ENCODE data around the gene PSMG3.

Gene PSMG3

GRCh38 chr7:1558181-1558811 is 11.5 kb downstream of the PSMG3 start:
- no peak overlapping the region for H3K4me2 ChIP-seq (ENCODE audit: low read depth, low read length, poor library complexity, severe bottlenecking)
- no peak for TF ChIP-seq EZH2phosphoT487 (conservative IDR thresholded peaks at IDR 0.05; ENCODE audit: low read length)
- TF ChIP-seq CTCF (IDR thresholded peaks at IDR 0.05; ENCODE audit: insufficient read depth, low read length, poor library complexity, severe bottlenecking), result no peak

GRCh38 chr7:1557771-1558170 is 12.1 kb downstream of the PSMG3 start:
- Histone ChIP-seq H3F3A (ENCODE audit: insufficient read depth) (no peaks in the 10 kb centered on the region), H3K27ac (ENCODE audit: low read depth, low read length) (no peak overlapping the region), H3K36me3 (ENCODE audit: low read length) (no peaks in the 10 kb centered on the region), H2AFZ (ENCODE audit: low read depth, low read length, severe bottlenecking) (no peak overlapping the region), H3K9me2 (replicated peaks; ENCODE audit: insufficient read depth, low read length) (no peaks in the 10 kb centered on the region), H4K20me1 (ENCODE audit: low read depth, low read length) (no peaks in the 10 kb centered on the region), H3K79me2 (ENCODE audit: insufficient read depth, low read length) (no peaks in the 10 kb centered on the region), H3K9ac (ENCODE audit: low read length) (no peak overlapping the region), H3K27me3 (ENCODE audit: low read length) (no peaks in the 10 kb centered on the region), H3K9me3 (ENCODE audit: insufficient read depth, low read length) (no peaks in the 10 kb centered on the region), H3K4me2 (ENCODE audit: low read depth, low read length, poor library complexity, severe bottlenecking) (no peak overlapping the region), H3K4me3 (ENCODE audit: insufficient read depth, low read length, poor library complexity, severe bottlenecking) (no peak overlapping the region)
- TF ChIP-seq EZH2phosphoT487 (conservative IDR thresholded peaks at IDR 0.05; ENCODE audit: low read length), result no peak
- no peak for TF ChIP-seq CTCF (IDR thresholded peaks at IDR 0.05; ENCODE audit: insufficient read depth, low read length, poor library complexity, severe bottlenecking)

More at GRCh38 chr7:1558181-1558811, 11.5 kb downstream of the PSMG3 start:
- no peaks in the 10 kb centered on the region for H3K36me3 ChIP-seq (ENCODE audit: low read length)
- no peaks in the 10 kb centered on the region for H3K9me3 ChIP-seq (ENCODE audit: insufficient read depth, low read length)
- H3K27me3 ChIP-seq (ENCODE audit: low read length), result no peaks in the 10 kb centered on the region
- no peak overlapping the region for H3K4me3 ChIP-seq (ENCODE audit: insufficient read depth, low read length, poor library complexity, severe bottlenecking)
- H2AFZ ChIP-seq (ENCODE audit: low read depth, low read length, severe bottlenecking), result no peak overlapping the region
- H3K27ac ChIP-seq (ENCODE audit: low read depth, low read length), result no peak overlapping the region
- no peaks in the 10 kb centered on the region for H3F3A ChIP-seq (ENCODE audit: insufficient read depth)
- H3K9ac ChIP-seq (ENCODE audit: low read length), result no peak overlapping the region
- H3K79me2 ChIP-seq (ENCODE audit: insufficient read depth, low read length), result no peaks in the 10 kb centered on the region
- no peaks in the 10 kb centered on the region for H4K20me1 ChIP-seq (ENCODE audit: low read depth, low read length)
- no peaks in the 10 kb centered on the region for H3K9me2 ChIP-seq (replicated peaks; ENCODE audit: insufficient read depth, low read length)

DNA sequence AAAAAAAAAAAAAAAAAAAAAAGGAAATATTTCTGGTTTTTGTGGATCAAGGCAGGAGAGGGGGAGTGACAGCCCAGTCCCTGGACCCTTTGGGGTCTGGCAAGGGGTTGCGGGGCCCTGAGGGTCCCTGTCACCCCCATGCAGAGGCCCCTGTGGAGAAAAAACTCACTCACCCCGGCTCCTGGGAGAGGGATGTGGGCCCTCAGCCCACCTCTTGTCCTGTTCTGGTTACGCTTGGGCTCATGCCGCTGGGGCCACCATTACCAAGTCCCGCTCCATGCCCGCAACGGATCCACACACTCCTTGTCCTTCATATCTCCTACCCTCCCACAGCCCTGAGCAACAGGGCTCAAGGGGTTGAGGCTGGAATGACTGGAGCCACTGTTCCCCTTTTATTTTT is 12.8 kb downstream of the PSMG3 start:
- TF ChIP-seq EZH2phosphoT487 (conservative IDR thresholded peaks at IDR 0.05; ENCODE audit: low read length) (no peak), CTCF (IDR thresholded peaks at IDR 0.05; ENCODE audit: insufficient read depth, low read length, poor library complexity, severe bottlenecking) (no peak)
- Histone ChIP-seq H4K20me1 (ENCODE audit: low read depth, low read length) (no peaks in the 10 kb centered on the region), H3K4me2 (ENCODE audit: low read depth, low read length, poor library complexity, severe bottlenecking) (no peak overlapping the region), H3K9me2 (replicated peaks; ENCODE audit: insufficient read depth, low read length) (no peaks in the 10 kb centered on the region), H3K9me3 (ENCODE audit: insufficient read depth, low read length) (no peaks in the 10 kb centered on the region), H3K27me3 (ENCODE audit: low read length) (no peaks in the 10 kb centered on the region), H3K4me3 (ENCODE audit: insufficient read depth, low read length, poor library complexity, severe bottlenecking) (no peak overlapping the region), H3K36me3 (ENCODE audit: low read length) (no peaks in the 10 kb centered on the region), H2AFZ (ENCODE audit: low read depth, low read length, severe bottlenecking) (no peak overlapping the region), H3K27ac (ENCODE audit: low read depth, low read length) (no peak overlapping the region), H3K9ac (ENCODE audit: low read length) (no peak overlapping the region), H3F3A (ENCODE audit: insufficient read depth) (no peaks in the 10 kb centered on the region), H3K79me2 (ENCODE audit: insufficient read depth, low read length) (no peaks in the 10 kb centered on the region)
